Prostate gland (tissue), 2 donors: ENCODE data around the gene RAB3C.

Source experiments
- POLR2AphosphoS5 ChIP-seq: sonication (generic); formaldehyde crosslinking; IDR thresholded peaks from one replicate; pipeline ENCODE4 v1.6.1; 2017; ENCODE audit warnings: antibody characterized with exemption
- TF ChIP-seq, protein P1 (sequence below), 4 experiments: fragments of 200-600 bp in 2 of 4; fragments of 450-650 bp in 2 of 4; sonication (generic) in 2 of 4; IDR thresholded peaks; 1 replicate in 3 of 4; 2 replicates in 1 of 4; pipeline ENCODE4 v1.5.1; 2016 to 2019; ENCODE audit warnings: antibody characterized with exemption in 4 of 4, mild to moderate bottlenecking in 2 of 4, moderate library complexity in 2 of 4

DNA sequence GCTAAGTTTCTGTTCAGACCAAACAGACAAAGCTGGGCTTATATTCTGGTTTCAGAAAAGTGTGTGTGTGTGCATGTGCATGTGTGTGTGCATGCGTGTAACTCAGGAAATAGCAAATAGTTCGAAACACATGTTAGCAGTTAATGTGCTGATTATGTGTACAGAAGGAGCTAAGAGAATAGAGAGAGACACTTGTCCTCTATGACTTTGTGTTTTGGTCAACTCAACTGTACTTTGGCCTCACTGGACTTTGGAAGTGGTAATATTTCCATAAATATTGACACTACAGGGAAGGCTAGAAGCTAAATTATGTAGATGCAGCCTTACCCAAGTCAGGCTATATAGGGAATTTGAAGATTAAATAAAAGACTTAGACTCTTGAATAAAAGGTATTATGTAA lies 155.5 kb downstream of the RAB3C start:
- TF ChIP-seq, protein P1, sequence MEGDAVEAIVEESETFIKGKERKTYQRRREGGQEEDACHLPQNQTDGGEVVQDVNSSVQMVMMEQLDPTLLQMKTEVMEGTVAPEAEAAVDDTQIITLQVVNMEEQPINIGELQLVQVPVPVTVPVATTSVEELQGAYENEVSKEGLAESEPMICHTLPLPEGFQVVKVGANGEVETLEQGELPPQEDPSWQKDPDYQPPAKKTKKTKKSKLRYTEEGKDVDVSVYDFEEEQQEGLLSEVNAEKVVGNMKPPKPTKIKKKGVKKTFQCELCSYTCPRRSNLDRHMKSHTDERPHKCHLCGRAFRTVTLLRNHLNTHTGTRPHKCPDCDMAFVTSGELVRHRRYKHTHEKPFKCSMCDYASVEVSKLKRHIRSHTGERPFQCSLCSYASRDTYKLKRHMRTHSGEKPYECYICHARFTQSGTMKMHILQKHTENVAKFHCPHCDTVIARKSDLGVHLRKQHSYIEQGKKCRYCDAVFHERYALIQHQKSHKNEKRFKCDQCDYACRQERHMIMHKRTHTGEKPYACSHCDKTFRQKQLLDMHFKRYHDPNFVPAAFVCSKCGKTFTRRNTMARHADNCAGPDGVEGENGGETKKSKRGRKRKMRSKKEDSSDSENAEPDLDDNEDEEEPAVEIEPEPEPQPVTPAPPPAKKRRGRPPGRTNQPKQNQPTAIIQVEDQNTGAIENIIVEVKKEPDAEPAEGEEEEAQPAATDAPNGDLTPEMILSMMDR (IDR thresholded peaks at IDR 0.05) = no peak
- TF ChIP-seq POLR2AphosphoS5 = no peak
